GM18867 (cell line): ENCODE results near the gene OR8K5.
"Not testable (repeated sequence)": the region's sequence is repeated elsewhere in the genome, so short reads cannot be mapped to it uniquely, and the experiment has no call there.

Experiments
- ATAC-seq: cut with Tn5 transposase; IDR thresholded peaks from one replicate; pipeline ENCODE4 v1.9.1; 2021; ENCODE audit warnings: mild to moderate bottlenecking, moderate library complexity; ENCODE audit not compliant: unreplicated experiment

The OR8K5 gene, protein sequence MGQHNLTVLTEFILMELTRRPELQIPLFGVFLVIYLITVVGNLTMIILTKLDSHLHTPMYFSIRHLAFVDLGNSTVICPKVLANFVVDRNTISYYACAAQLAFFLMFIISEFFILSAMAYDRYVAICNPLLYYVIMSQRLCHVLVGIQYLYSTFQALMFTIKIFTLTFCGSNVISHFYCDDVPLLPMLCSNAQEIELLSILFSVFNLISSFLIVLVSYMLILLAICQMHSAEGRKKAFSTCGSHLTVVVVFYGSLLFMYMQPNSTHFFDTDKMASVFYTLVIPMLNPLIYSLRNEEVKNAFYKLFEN

DNA sequence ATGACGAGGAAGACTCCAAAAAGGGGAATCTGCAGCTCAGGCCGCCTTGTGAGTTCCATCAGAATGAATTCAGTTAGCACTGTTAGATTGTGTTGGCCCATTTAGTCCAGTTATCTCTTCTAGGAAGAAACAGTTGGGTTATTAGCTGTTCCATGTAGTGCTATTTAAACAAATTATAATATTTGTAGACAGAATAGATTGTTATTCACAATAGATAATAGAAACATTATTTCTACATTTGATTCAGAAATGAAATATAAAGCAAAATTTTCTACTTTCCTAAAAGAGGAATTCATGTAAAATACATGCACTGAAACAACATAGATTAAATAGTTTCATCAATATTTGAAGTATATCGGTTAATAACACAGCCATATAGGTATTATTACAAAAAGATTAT lies at the start of gene OR8K5:
OR8K5 (minus strand) TSS at position 101 of the 400 bp plus-strand sequence; CDS start at position 101, 0 bp downstream.
- no peak for ATAC-seq

DNA sequence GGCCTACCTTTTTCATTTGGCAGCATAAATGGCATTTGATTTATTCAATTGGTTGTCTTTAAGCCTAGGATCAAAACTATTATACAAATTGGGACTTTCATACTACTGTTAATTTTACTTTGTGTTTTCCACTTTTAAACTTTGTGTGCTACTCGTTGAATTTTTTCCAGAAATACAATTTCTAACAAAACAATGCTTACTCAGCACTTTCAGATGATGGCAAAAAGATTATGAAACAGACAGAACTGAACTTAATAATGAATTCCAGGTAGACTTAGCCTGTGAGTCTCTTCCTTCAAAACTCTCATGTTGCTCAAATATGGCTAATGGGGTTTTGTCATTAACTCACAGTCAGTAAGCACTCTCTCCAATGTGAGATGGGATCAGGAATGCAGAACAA lies 47.7 kb upstream of the OR8K5 start:
- ATAC-seq: no peak

DNA sequence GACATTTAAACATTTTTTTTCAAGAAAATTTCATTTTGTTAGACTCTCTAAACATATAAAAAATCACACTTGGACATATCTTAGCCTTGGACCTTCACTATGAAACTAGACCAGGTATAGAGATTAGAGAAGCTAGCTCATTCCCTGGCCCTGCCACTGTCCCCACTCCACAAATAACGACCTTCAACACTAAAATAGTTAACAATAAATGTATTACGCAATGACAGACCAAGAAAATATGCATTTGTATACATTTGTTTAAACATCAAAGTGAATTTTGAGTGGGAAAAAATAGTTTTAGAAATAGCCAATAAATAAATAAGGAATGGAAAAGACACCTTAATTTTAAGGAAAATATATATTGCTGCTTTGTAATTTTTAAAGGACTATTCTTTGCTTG lies 37.2 kb upstream of the OR8K5 start:
- no peak for ATAC-seq

DNA sequence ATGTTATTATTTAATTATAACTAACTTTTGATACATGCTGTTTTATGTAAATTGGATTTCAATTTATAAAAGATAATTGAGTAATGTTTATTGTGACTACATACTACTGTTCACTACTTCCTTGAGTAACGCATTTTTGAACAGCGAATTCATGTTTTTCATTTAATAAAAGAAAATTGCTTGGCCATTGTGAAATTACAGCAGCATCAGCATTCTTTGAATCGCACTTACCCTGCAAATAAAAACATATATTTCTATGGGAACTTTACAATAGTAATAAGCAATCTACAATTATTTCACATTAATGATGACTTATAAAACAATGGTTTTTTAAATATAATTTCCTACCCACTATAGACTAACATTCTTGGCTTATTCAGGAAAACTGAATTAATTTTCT lies 36.6 kb upstream of the OR8K5 start:
- ATAC-seq: no peak

DNA sequence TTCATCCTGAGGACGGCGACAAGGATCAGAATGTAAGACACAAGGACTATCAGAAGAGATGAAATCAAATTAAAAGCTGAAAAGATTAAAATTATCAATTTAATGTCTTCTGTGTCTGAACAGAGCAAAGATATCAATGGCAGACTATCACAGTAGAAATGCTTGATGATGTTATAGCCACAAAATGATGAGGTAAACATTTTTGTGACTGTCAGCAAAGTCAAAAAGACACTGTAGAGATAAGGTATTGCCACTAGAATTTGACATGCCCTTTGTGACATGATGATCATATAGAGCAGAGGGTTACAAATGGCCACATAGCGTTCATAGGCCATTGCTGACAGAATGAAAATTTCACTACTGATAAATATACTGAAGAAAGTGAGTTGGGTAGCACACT lies 28.5 kb upstream of the OR8K5 start:
- no peak for ATAC-seq

DNA sequence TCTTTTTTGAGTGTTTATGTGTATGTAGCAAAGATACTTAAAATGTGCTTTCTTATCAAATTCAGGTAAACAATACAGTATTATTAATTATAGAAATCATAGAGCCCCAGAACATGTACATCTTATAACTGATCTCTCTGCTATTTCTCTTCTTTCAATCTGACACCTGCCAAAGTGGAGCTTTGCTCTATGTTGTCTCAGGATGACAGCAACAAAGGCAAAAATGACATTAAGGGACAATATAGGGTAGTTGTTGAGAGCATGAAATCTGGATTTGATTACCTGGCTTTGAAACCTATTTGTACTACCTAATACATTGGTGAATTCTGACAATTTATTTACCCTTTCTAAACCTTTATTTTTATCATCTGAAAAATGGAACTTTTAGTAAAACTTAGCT lies 23.3 kb upstream of the OR8K5 start:
- no peak for ATAC-seq

DNA sequence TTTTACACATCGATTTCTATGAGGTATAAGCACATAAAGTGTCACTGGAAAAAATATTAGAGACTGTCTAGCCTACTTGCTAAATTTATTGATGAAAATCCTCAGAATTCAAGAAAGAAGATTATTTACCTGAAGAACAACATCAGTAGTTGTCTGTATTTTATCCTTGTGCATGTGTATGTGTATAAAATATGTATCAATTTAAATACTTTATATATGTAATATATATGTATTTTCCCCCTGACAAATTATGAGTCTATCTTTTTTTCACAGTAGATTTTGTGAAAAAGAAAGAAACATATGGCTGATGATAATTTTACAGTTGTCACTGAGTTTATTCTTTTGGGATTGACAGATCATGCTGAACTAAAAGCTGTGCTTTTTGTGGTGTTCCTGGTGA lies 16.2 kb upstream of the OR8K5 start, which contains the start of gene OR5J2:
OR5J2 (plus strand) TSS at position 301 of the 400 bp plus-strand sequence; CDS start at position 301, 0 bp downstream.
- ATAC-seq: no peak

DNA sequence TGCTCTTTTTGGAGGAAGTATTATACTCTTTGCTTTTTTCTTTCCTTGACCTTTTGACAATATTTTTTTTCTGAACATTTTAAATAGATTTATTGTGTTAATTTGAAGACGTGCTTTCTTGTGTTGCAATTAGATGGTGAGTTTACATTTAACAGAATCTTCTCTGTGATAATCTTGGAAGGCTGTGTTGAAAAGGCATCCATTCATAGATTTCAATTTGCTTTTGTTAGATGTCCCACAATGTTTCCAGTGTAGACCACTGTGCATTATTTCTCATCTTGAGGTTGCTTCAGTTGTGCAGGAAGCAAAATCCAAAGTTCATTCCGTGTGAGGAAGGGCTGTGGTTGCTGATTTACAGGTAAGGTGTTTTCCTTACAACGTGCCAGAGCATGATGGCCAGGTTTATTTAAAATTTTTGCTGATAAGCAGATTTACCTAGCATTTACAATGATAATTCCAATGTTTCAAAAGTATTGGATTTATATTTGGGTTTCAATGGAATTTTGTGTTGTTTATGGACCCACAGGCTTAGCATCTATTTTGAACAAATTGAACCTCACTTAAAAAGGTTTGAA lies 12.2 kb upstream of the OR8K5 start:
- ATAC-seq: no peak

DNA sequence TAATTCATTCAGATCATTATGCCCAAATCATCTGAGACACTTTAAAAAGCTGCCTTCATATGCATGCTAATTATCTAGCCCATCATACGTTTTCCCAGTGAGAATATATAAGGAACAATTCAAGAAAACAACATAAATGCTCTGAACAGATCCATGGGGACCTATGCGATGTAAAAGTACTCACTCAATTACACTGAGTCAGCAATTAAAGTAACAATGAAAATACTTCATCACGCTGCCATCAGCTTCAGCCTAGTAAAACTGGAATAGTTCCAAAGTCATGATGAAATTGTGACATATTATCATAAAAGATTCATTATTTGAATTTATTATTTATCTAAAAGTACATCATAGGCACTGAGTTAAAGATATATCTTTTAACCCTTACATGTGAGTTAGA lies 3.7 kb upstream of the OR8K5 start:
- ATAC-seq: no peak

DNA sequence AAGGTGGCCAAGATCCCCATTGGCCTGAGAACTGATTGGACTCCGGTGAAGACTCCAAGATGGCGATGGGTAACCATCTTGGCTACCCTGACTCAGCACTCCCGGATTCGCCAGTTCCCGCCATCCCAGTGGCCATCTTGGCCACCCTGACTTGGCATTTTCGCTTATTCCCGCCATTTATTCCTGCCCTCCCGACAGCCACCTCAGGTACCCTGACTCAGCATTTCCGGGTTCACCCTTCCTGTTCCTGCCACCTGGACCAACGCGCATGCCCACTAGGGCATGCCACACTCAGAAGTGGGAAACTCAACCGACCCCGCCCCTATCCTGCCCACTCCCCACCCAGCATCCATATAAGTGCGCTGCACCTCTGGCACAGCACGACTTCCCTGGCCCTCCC lies 7.8 kb downstream of the OR8K5 start:
- ATAC-seq: no peak

DNA sequence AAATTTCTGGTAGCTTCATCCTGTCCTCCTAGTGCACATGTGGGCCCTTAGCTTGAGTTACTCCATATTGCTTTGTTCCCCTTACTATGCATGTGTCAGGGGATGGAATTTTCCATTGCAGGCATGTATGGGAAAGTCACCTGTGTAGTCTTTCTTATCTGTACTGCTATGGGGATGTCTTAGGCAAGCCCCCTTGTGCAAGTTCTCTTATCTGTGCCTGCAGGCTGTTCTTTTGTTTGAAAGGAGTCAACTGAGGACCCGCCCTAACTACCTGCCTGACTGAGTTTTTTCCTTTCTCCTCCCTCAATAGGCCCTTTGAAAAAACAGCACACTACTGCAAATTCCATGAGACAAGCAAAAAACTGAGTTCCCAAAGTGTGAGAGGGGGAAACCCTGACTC lies 8.7 kb downstream of the OR8K5 start:
- no peak for ATAC-seq

DNA sequence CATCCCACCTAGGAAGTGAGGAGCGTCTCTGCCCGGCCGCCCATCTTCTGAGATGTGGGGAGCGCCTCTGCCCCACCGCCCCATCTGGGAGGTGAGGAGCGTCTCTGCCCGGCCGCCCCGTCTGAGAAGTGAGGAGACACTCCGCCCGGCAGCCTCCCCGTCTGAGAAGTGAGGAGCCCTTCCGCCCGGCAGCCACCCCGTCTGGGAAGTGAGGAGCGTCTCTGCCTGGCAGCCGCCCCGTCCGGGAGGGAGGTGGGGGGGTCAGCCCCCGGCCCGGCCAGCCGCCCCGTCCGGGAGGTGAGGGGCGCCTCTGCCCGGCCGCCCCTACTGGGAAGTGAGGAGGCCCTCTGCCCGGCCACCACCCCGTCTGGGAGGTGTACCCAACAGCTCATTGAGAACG lies 16.4 kb downstream of the OR8K5 start:
- ATAC-seq: not testable (repeated sequence)

DNA sequence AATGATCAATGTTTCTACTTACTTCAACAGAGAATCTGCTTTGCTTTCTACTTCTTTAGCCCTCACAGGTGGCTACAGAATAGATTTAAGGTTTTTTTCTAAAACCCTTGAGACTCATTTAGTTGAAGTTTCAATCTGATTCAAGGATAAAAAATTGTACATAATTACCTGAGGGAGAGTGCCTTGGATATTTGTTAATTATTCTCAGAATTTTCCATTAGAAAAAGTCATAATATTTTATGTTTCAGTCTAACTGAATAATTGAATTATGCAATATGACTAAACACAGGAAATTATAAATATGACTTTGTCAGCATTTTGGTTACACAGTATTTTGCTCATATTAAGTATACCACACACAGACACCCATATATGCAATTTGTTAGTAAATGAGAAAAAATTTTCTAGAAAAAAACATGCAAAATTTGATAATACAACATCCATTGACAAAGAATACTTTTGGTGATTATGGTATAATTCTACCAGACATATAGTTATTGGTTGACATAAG lies 19.9 kb downstream of the OR8K5 start, which contains the start of gene OR8J3:
OR8J3 (minus strand) TSS at position 51 of the 511 bp plus-strand sequence. CDS start 2,483 bp downstream, outside the sequence.
- no peak for ATAC-seq

DNA sequence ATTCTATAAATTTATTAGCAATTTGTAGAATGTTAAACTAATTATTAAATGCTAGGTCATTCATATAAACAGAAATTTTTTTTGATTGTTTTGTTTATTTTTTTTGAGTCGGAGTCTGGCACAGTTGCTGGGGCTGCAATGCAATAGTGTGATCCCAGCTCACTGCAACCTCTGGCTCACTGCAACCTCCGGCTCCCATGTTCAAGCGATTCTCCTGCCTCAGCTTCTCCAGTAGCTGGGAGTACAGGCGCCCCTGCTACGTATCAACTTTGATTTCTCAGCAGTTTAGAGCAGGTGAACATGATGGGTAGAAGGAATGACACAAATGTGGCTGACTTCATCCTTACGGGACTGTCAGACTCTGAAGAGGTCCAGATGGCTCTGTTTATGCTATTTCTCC lies 38.0 kb downstream of the OR8K5 start, which contains the start of gene OR8H3:
OR8H3 (plus strand) TSS at position 301 of the 400 bp plus-strand sequence; CDS start at position 301, 0 bp downstream.
- ATAC-seq: no peak
